ENCODE measurements around the gene ARL8A.

DNA sequence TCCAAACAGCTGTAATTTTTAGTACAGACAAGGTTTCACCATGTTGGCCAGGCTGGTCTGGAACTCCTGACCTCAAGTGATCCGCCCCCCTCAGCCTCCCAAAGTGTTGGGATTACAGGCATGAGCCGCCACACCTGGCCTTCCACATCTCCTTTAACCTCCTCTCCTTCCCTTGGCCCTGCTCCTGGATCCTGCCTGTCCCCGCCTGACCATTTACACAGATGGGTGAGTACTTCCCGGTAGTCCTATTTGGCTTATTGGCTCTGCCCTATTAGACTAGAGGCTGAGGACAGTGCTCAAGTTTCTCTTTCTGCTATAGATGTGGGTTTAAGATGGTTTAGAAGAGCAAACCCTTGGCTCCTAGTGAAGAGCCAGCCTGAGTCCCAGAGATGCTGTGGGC is 8.7 kb upstream of the ARL8A start:
- TF ChIP-seq POLR2AphosphoS5 (IDR thresholded peaks at IDR 0.05; ENCODE audit: low read depth, low read length), result no peak
- TF ChIP-seq SIN3A (IDR thresholded peaks at IDR 0.05; ENCODE audit: borderline replicate concordance, insufficient read depth, low read length), result no peak
- no peak for TF ChIP-seq TAF1 (IDR thresholded peaks at IDR 0.05; ENCODE audit: borderline replicate concordance, insufficient read depth, low read length)
- TF ChIP-seq, protein P1, sequence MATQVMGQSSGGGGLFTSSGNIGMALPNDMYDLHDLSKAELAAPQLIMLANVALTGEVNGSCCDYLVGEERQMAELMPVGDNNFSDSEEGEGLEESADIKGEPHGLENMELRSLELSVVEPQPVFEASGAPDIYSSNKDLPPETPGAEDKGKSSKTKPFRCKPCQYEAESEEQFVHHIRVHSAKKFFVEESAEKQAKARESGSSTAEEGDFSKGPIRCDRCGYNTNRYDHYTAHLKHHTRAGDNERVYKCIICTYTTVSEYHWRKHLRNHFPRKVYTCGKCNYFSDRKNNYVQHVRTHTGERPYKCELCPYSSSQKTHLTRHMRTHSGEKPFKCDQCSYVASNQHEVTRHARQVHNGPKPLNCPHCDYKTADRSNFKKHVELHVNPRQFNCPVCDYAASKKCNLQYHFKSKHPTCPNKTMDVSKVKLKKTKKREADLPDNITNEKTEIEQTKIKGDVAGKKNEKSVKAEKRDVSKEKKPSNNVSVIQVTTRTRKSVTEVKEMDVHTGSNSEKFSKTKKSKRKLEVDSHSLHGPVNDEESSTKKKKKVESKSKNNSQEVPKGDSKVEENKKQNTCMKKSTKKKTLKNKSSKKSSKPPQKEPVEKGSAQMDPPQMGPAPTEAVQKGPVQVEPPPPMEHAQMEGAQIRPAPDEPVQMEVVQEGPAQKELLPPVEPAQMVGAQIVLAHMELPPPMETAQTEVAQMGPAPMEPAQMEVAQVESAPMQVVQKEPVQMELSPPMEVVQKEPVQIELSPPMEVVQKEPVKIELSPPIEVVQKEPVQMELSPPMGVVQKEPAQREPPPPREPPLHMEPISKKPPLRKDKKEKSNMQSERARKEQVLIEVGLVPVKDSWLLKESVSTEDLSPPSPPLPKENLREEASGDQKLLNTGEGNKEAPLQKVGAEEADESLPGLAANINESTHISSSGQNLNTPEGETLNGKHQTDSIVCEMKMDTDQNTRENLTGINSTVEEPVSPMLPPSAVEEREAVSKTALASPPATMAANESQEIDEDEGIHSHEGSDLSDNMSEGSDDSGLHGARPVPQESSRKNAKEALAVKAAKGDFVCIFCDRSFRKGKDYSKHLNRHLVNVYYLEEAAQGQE (IDR thresholded peaks at IDR 0.05; ENCODE audit: insufficient read depth in 1 of 2, low read depth in 2 of 2, low read length in 2 of 2), result no peak
- no peak for TF ChIP-seq FOXP2 (optimal IDR thresholded peaks at IDR 0.05; ENCODE audit: borderline replicate concordance, extremely low read depth, extremely low read length, insufficient read depth)

Measured in PFSK-1 (cell line).